Caco-2 (cell line): Measurements from ENCODE around the gene KRAS. TPM values are rescaled to one million over a fixed set of nuclear protein-coding genes. Genes with fewer than 3 reads are reported as not detected.

Experiments
- BruUV-seq: library from RNA; stranded (reverse); fragments of 400-500 nt; replicated peaks from 2 replicates; lab custom pipeline; 2021; lab: Mats Ljungman, UMichigan
- CTCF ChIA-PET: fragments of 300-600 bp; sonication (Branson Sonifier 250); formaldehyde crosslinking; loops from one replicate; lab custom pipeline; 2022; ENCODE audit warnings: antibody characterized with exemption; lab: Charles Lee
- POLR2A ChIA-PET: fragments of 300-600 bp; sonication (Branson Sonifier 250); formaldehyde crosslinking; loops from one replicate; lab custom pipeline; 2022; ENCODE audit warnings: antibody characterized with exemption; lab: Charles Lee
- DNase-seq, 2 experiments: peaks; one replicate each; pipeline versions ENCODE4 v3.0.0 to v3.0.0-alpha.2; 2020 to 2022
- H3K27me3 ChIP-seq: replicated peaks from 2 replicates; pipeline ENCODE4 v1.6.0; 2011; ENCODE audit warnings: low read length; ENCODE audit not compliant: control insufficient read depth, insufficient read depth
- H3K36me3 ChIP-seq: 2 replicates; pipeline ENCODE4 v1.5.1; 2011; ENCODE audit warnings: low read length; ENCODE audit not compliant: control insufficient read depth, insufficient read depth
- H3K4me1 ChIP-seq: fragments of 250-450 bp; sonication (Bioruptor Pico); 2 replicates; pipeline ENCODE4 v1.5.1; 2020; ENCODE audit warnings: mild to moderate bottlenecking
- H3K4me3 ChIP-seq: 2 replicates; pipeline ENCODE4 v1.5.1; 2011; ENCODE audit warnings: low read depth, mild to moderate bottlenecking, control low read depth, low read length
- H3K9me3 ChIP-seq: fragments of 250-450 bp; sonication (Bioruptor Pico); 2 replicates; pipeline ENCODE4 v1.5.1; 2020; ENCODE audit warnings: mild to moderate bottlenecking, moderate library complexity
- H3K27ac Mint-ChIP-seq: one replicate; pipeline ENCODE4 v1.8.0; 2022; ENCODE audit warnings: mixed read lengths; ENCODE audit not compliant: unreplicated experiment
- H3K27me3 Mint-ChIP-seq: one replicate; pipeline ENCODE4 v1.8.0; 2022; ENCODE audit warnings: mixed read lengths; ENCODE audit not compliant: insufficient read depth, unreplicated experiment
- H3K36me3 Mint-ChIP-seq: one replicate; pipeline ENCODE4 v1.8.0; 2022; ENCODE audit warnings: mild to moderate bottlenecking, mixed read lengths; ENCODE audit not compliant: insufficient read depth, unreplicated experiment
- H3K4me1 Mint-ChIP-seq: one replicate; pipeline ENCODE4 v1.8.0; 2022; ENCODE audit warnings: low read depth, mixed read lengths; ENCODE audit not compliant: unreplicated experiment
- H3K4me3 Mint-ChIP-seq: one replicate; pipeline ENCODE4 v1.8.0; 2022; ENCODE audit warnings: mild to moderate bottlenecking, moderate library complexity, mixed read lengths; ENCODE audit not compliant: unreplicated experiment
- H3K9me3 Mint-ChIP-seq: one replicate; pipeline ENCODE4 v1.8.0; 2022; ENCODE audit warnings: mixed read lengths; ENCODE audit not compliant: unreplicated experiment
- CTCF ChIP-seq, 2 experiments: fragments of 200-600 bp in 1 of 2; IDR thresholded peaks; 1 replicate in 1 of 2; 2 replicates in 1 of 2; pipeline versions ENCODE4 v1.5.1 to v1.8.0; 2011 to 2022; ENCODE audit warnings: antibody characterized with exemption in 1 of 2, control low read depth in 1 of 2, inconsistent platforms in 1 of 2, low read depth in 1 of 2, low read length in 1 of 2, mild to moderate bottlenecking in 1 of 2, moderate library complexity in 1 of 2; ENCODE audit not compliant: insufficient read depth in 1 of 2, severe bottlenecking in 1 of 2, unreplicated experiment in 1 of 2
- intact Hi-C: fragments of 100-400 bp; cut with micrococcal nuclease; formaldehyde crosslinking; loops from one replicate; pipeline ENCODE4 v1.10.0; 2022; ENCODE audit not compliant: unreplicated experiment
- total RNA-seq: library from RNA; stranded (reverse); gene quantifications from 2 replicates; pipeline ENCODE4 v1.2.3, GENCODE V29; 2022

The KRAS gene
- total RNA-seq, 1 experiment from 2014 or later: 179 TPM

GRCh38 chr12:25280082-25280481 lies 29.4 kb upstream of the KRAS start:
- Histone ChIP-seq H3K27me3 (no peaks in the 10 kb centered on the region), H3K9me3 (no peaks in the 10 kb centered on the region), H3K4me3 (no peak overlapping the region), H3K36me3 (no peaks in the 10 kb centered on the region), H3K4me1 (peaks cover 22% of the 10 kb centered on the region)
- no TSS peak for BruUV-seq
- peaks cover 10% of the 10 kb centered on the region for H3K9me3 Mint-ChIP-seq
- H3K4me1 Mint-ChIP-seq: peaks cover 28% of the 10 kb centered on the region
- H3K4me3 Mint-ChIP-seq: no peak overlapping the region
- ChIA-PET CTCF (no interaction called here), POLR2A (no interaction called here)
- H3K27me3 Mint-ChIP-seq: no peaks in the 10 kb centered on the region
- H3K27ac Mint-ChIP-seq: no peak overlapping the region
- intact Hi-C loops: no loop called here
- no peak for DNase-seq
- no peak for TF ChIP-seq CTCF (IDR thresholded peaks at IDR 0.05; ENCODE audit: insufficient read depth in 1 of 2, low read depth in 1 of 2, low read length in 1 of 2, severe bottlenecking in 1 of 2, unreplicated experiment in 1 of 2)
- no peaks in the 10 kb centered on the region for H3K36me3 Mint-ChIP-seq

- Histone ChIP-seq H3K9me3 (no peaks in the 10 kb centered on the region), H3K36me3 (no peaks in the 10 kb centered on the region), H3K27me3 (no peaks in the 10 kb centered on the region), H3K4me3 (no peak overlapping the region), H3K4me1 (peaks cover 16% of the 10 kb centered on the region)
- Mint-ChIP-seq H3K27ac (no peak overlapping the region), H3K36me3 (no peaks in the 10 kb centered on the region), H3K4me3 (no peak overlapping the region), H3K27me3 (no peaks in the 10 kb centered on the region), H3K9me3 (no peaks in the 10 kb centered on the region), H3K4me1 (peaks cover 24% of the 10 kb centered on the region)
- ChIA-PET POLR2A (no interaction called here), CTCF (no interaction called here)
- no peak for DNase-seq
- intact Hi-C loops: no loop called here
- no TSS peak for BruUV-seq
- TF ChIP-seq CTCF (IDR thresholded peaks at IDR 0.05; ENCODE audit: insufficient read depth in 1 of 2, low read depth in 1 of 2, low read length in 1 of 2, severe bottlenecking in 1 of 2, unreplicated experiment in 1 of 2): no peak
Measured at GRCh38 chr12:25278269-25278668, 27.5 kb upstream of the KRAS start.

DNA sequence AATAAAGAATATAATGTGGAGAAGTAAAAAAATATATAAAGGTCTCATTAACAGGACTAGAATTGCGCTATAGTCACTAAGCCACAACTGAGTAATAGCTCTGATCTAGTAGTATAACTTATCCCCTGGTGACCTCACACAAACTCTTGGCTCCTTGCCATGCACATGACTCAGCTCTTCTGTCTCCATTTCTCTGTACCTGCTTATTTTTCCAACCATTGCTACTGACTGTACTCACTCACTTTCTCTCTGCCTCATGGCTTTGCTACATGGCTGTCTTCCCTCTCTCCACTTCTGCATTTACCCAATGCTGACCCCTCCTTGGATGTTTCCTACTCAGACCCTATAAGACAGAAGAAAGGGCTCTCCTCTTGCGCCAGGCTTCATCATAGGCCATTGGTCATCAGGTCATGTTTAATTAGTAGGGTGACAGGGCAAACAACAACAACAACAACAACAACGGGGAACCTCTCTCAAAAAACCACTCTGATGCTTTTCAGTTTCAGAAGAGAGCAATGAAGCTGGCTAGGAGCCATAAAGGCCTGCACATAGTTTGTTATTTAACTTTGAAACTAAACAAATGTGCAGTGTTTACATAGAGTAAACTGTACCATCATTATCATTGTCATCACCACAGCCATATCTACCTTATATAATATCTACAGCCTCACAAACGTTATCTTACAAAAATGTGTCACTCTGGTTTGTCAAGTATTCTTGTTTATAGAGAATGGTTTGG lies 25.6 kb upstream of the KRAS start:
- Histone ChIP-seq H3K36me3 (no peaks in the 10 kb centered on the region), H3K27me3 (no peaks in the 10 kb centered on the region), H3K4me3 (no peak overlapping the region), H3K4me1 (peaks cover 16% of the 10 kb centered on the region), H3K9me3 (no peaks in the 10 kb centered on the region)
- DNase-seq: peak in 1 of 2 experiments; percentile 34
- no peak overlapping the region for H3K4me3 Mint-ChIP-seq
- intact Hi-C loops: loop anchor here (2.0 kb wide), 1 partner anchor 20 kb away; no protein-coding TSS in a partner anchor
- no peaks in the 10 kb centered on the region for H3K36me3 Mint-ChIP-seq
- H3K4me1 Mint-ChIP-seq: peaks cover 19% of the 10 kb centered on the region
- CTCF ChIA-PET: interaction anchor here (1.2 kb wide), 1 partner anchor 111 kb away, joined by 6 read pairs; no protein-coding TSS in a partner anchor
- BruUV-seq: no TSS peak
- no peaks in the 10 kb centered on the region for H3K9me3 Mint-ChIP-seq
- POLR2A ChIA-PET: interaction anchor here (0.9 kb wide), 1 partner anchor 24 kb away, joined by 3 read pairs; no protein-coding TSS in a partner anchor
- H3K27ac Mint-ChIP-seq: peak overlapping the region; percentile 15
- H3K27me3 Mint-ChIP-seq: no peaks in the 10 kb centered on the region
- TF ChIP-seq CTCF (IDR thresholded peaks at IDR 0.05; ENCODE audit: insufficient read depth in 1 of 2, low read depth in 1 of 2, low read length in 1 of 2, severe bottlenecking in 1 of 2, unreplicated experiment in 1 of 2): no peak
